D721Med (cell line): Measurements from ENCODE around the gene ANKRD6.
A peak's percentile ranks its signal among the peaks of the same experiment; 100 is the strongest.

Experiments
- DNase-seq: peaks from one replicate; pipeline ENCODE4 v3.0.0; 2011; ENCODE audit warnings: low spot score; ENCODE audit not compliant: insufficient read length
- FAIRE-seq: peaks from 2 replicates; lab custom pipeline; 2011; peaks lifted over from hg19 to GRCh38; lab: Jason Lieb, UNC
- CTCF ChIP-seq: IDR thresholded peaks from 2 replicates; pipeline ENCODE4 v1.5.1; 2012; ENCODE audit warnings: mild to moderate bottlenecking, control low read depth; ENCODE audit not compliant: insufficient read depth; ENCODE audit errors: missing control alignments

Gene ANKRD6

DNA sequence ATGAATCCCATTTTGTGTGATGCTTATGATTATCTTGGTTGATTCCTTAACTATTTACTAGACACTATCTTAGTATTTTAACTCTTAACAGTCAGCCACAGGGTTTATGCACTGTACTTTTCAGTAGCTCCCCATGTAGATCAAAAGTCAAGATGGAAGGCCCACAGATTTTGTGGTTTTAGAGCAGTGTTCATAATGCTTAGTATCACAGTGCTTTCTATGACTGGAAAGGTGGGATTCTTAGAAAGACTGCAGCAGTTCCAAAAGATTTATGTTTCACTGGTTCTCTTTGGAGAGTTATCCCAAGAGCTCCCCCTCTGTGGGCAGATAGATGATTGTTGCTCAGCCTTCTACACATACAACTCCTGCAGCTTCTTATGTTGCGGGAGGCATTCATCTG is 34.5 kb downstream of the ANKRD6 start:
- DNase-seq (no peak), FAIRE-seq (no peak)
- TF ChIP-seq CTCF, result no peak

DNA sequence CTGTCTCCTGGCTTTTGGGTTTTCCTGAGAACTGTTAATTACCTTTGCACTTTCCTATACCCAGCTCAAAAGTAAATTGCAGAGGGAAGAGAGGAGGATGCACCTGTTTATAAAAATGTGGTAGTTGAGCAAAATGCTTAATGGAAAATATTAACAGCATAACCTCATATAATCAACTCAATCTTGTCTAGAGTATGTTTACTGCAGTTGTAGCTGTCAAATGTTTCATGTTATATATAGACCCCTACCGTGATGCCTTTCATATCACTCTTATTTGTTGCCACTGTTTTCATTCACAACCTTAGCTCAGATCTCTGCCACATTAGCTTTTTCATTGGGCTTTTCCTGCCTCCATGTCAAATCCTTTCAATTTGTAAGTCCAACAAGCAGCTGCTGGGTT is 36.0 kb downstream of the ANKRD6 start:
- FAIRE-seq, result no peak
- no peak for DNase-seq
- TF ChIP-seq CTCF, result no peak

- FAIRE-seq, result no peak
- TF ChIP-seq CTCF, result no peak
- no peak for DNase-seq
Measured at GRCh38 chr6:89471287-89471867, 38.4 kb downstream of the ANKRD6 start.

GRCh38 chr6:89475101-89475500 is 42.1 kb downstream of the ANKRD6 start:
- DNase-seq (no peak), FAIRE-seq (no peak)
- TF ChIP-seq CTCF, result no peak

DNA sequence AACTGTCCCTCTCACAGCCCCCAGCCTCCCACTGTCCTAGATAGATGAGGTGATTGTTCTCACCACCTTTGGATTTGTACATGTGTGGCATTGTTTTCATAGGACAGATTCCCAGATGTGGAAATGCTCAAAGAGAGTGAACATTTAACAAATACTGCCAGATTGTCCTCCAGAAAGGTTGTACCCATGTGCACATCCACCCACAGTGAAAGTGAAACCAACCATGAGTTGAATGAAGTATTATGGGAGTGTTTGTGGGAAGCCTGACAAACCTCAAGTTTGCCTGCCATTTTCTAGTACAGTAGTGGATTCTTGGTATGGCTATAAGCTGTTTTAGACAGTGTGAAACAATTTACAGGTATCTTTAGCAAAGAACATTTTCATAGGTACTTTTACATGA is 42.7 kb downstream of the ANKRD6 start:
- FAIRE-seq, result no peak
- DNase-seq, result no peak
- TF ChIP-seq CTCF, result no peak

DNA sequence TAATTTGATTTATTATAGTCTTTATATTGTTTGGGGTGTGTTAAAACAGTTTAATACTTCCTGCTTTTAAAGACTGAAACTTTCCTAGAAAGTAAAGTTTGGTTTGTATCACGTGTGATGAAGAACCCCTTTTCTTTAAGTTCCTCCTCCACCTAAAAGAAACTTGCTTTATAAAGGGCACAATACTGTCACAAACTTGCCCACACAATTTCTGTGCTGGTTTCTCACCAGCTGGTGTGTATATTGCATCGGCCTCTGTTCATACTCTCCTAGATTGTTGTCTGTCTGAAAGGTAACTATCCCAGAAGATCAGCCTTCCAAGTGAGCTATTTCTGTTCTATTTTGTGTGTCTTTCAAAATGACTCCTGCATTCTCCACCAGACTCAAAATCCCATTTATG is 46.9 kb downstream of the ANKRD6 start:
- no peak for FAIRE-seq
- TF ChIP-seq CTCF, result no peak
- DNase-seq, result no peak

- TF ChIP-seq CTCF, result peak; percentile 1
- FAIRE-seq (no peak), DNase-seq (no peak)
Measured at GRCh38 chr6:89481695-89482094, 48.7 kb downstream of the ANKRD6 start.
